Colonic mucosa (tissue), 4 donors: Measurements from ENCODE around the gene MYLK. TPM values are rescaled to one million over a fixed set of nuclear protein-coding genes. Genes with fewer than 3 reads are reported as not detected.
A peak's percentile ranks its signal among the peaks of the same experiment; 100 is the strongest.

Experiments
- DNase-seq: peaks from one replicate; pipeline ENCODE4 v3.0.0-alpha.2; 2020
- H3K27ac ChIP-seq: fragments of 200-600 bp; one replicate; pipeline ENCODE4 v1.8.0; 2021
- H3K27me3 ChIP-seq: fragments of 200-600 bp; one replicate; pipeline ENCODE4 v1.8.0; 2021
- H3K36me3 ChIP-seq: fragments of 200-600 bp; one replicate; pipeline ENCODE4 v1.8.0; 2021
- H3K4me1 ChIP-seq: fragments of 200-600 bp; one replicate; pipeline ENCODE4 v1.8.0; 2021; ENCODE audit warnings: mild to moderate bottlenecking
- H3K4me3 ChIP-seq: fragments of 200-600 bp; one replicate; pipeline ENCODE4 v1.8.0; 2021
- H3K9ac ChIP-seq, 2 donors: one replicate each; pipeline ENCODE4 v1.7.0; 2013; ENCODE audit warnings: control low read depth in 2 of 2, low read depth in 2 of 2, low read length in 2 of 2
- H3K9me3 ChIP-seq: fragments of 200-600 bp; one replicate; pipeline ENCODE4 v1.8.0; 2021
- intact Hi-C: fragments of 100-400 bp; cut with DNase I; formaldehyde crosslinking; loops from one replicate; pipeline ENCODE4 v1.14.1; 2022
- total RNA-seq, 2 donors: library from RNA; stranded (reverse); fragmentation: NEBNext Ultra II Directional in 1 of 2; extraction: Animal tissue kit (Norgen Biotek cat#: 25700) in 1 of 2; gene quantifications; one replicate each; pipeline ENCODE4 v1.2.1, GENCODE V29; 2021
- TF ChIP-seq, protein P1 (sequence below): fragments of 200-600 bp; IDR thresholded peaks from one replicate; pipeline ENCODE4 v1.8.0; 2022; ENCODE audit warnings: antibody characterized with exemption, mild to moderate bottlenecking
- donor health status: healthy.
- donor health status: DM: no; HTN: no; CAD: no.
- donor health status: DM: no; HTN: no; CAD: no.

MYLK gene
- total RNA-seq, 2 donors from 2014 or later: 58.8 to 267 TPM

DNA sequence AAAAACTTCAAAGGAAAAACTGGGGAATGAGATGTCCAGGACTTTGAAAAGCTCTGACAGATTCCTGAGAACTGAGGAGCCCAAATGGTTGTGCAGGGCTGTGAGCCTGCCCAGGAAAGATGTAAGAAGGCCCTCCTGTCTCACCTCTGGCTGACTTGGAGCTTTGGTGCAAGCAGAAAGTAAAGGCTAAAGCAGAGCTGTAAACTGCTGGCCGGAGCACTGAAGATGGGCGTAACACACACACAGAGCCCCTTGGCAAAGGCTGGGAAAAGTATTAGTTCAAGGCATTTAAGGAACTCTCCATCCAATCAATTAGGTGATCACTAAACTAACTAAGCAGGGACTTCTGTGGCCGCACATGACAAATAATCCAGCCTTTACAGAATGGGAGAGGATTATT lies 155.1 kb downstream of the MYLK start:
- H3K27ac ChIP-seq: no peak overlapping the region
- H3K36me3 ChIP-seq: no peaks in the 10 kb centered on the region
- no peak overlapping the region for H3K9ac ChIP-seq
- no peak for DNase-seq
- H3K4me3 ChIP-seq: no peak overlapping the region
- intact Hi-C loops: loop anchor here (10.0 kb wide), 1 partner anchor 256 kb away; no protein-coding TSS in a partner anchor
- TF ChIP-seq, protein P1, sequence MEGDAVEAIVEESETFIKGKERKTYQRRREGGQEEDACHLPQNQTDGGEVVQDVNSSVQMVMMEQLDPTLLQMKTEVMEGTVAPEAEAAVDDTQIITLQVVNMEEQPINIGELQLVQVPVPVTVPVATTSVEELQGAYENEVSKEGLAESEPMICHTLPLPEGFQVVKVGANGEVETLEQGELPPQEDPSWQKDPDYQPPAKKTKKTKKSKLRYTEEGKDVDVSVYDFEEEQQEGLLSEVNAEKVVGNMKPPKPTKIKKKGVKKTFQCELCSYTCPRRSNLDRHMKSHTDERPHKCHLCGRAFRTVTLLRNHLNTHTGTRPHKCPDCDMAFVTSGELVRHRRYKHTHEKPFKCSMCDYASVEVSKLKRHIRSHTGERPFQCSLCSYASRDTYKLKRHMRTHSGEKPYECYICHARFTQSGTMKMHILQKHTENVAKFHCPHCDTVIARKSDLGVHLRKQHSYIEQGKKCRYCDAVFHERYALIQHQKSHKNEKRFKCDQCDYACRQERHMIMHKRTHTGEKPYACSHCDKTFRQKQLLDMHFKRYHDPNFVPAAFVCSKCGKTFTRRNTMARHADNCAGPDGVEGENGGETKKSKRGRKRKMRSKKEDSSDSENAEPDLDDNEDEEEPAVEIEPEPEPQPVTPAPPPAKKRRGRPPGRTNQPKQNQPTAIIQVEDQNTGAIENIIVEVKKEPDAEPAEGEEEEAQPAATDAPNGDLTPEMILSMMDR: no peak
- no peaks in the 10 kb centered on the region for H3K9me3 ChIP-seq
- H3K4me1 ChIP-seq: no peaks in the 10 kb centered on the region
- H3K27me3 ChIP-seq: no peaks in the 10 kb centered on the region

DNA sequence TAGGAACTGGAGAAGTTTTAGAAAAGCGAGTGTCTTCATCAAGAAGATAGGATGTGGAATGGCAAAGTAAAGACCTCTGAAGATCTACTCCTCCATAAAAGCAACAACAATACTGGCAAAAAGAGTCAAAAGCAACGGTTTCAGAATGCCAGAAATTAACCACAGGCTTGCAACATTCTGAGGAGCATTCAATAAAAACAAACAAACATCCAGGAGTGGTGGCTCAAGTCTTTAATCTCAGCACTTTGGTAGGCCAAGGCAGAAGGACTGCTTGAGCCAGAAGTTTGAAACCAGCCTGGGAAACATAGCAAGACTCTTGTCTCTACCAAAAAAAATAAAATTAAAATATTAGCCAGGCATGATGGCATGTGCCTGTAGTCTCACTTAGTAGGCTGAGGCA lies 156.1 kb downstream of the MYLK start:
- TF ChIP-seq, protein P1: no peak
- no peaks in the 10 kb centered on the region for H3K9me3 ChIP-seq
- H3K9ac ChIP-seq: no peak overlapping the region
- intact Hi-C loops: loop anchor here (10.0 kb wide), 1 partner anchor 257 kb away; no protein-coding TSS in a partner anchor
- no peak overlapping the region for H3K4me3 ChIP-seq
- H3K4me1 ChIP-seq: no peaks in the 10 kb centered on the region
- H3K27ac ChIP-seq: no peak overlapping the region
- no peak for DNase-seq
- no peaks in the 10 kb centered on the region for H3K36me3 ChIP-seq
- H3K27me3 ChIP-seq: no peaks in the 10 kb centered on the region

GRCh38 chr3:123725652-123726400 lies 158.3 kb downstream of the MYLK start:
- Histone ChIP-seq H3K36me3 (no peaks in the 10 kb centered on the region), H3K4me3 (no peak overlapping the region), H3K27ac (no peak overlapping the region), H3K9ac (no peak overlapping the region), H3K9me3 (no peaks in the 10 kb centered on the region), H3K27me3 (no peaks in the 10 kb centered on the region), H3K4me1 (no peaks in the 10 kb centered on the region)
- TF ChIP-seq, protein P1: no peak
- intact Hi-C loops: loop anchor here (10.0 kb wide), 1 partner anchor 259 kb away; no protein-coding TSS in a partner anchor
- DNase-seq: no peak

GRCh38 chr3:123724306-123724705 lies 159.8 kb downstream of the MYLK start:
- Histone ChIP-seq H3K36me3 (no peaks in the 10 kb centered on the region), H3K9me3 (no peaks in the 10 kb centered on the region), H3K4me1 (no peaks in the 10 kb centered on the region), H3K4me3 (no peak overlapping the region), H3K27ac (no peak overlapping the region), H3K27me3 (no peaks in the 10 kb centered on the region), H3K9ac (no peak overlapping the region)
- TF ChIP-seq, protein P1: no peak
- intact Hi-C loops: loop anchor here (5.0 to 10.0 kb wide), 2 partner anchors 72 to 260 kb away; no protein-coding TSS in a partner anchor
- DNase-seq: no peak

- Histone ChIP-seq H3K9ac (no peak overlapping the region), H3K9me3 (no peaks in the 10 kb centered on the region), H3K4me3 (no peak overlapping the region), H3K4me1 (no peaks in the 10 kb centered on the region), H3K27me3 (no peaks in the 10 kb centered on the region), H3K27ac (no peak overlapping the region), H3K36me3 (no peaks in the 10 kb centered on the region)
- intact Hi-C loops: loop anchor here (5.0 to 10.0 kb wide), 2 partner anchors 71 to 261 kb away; no protein-coding TSS in a partner anchor
- TF ChIP-seq, protein P1: peak; percentile 74
- DNase-seq: peak; percentile 70
Measured at GRCh38 chr3:123723522-123724168, 160.5 kb downstream of the MYLK start.
